ENCODE results near the gene GNA14.
"Not testable (repeated sequence)": the region's sequence is repeated elsewhere in the genome, so short reads cannot be mapped to it uniquely, and the experiment has no call there.

The GNA14 gene

DNA sequence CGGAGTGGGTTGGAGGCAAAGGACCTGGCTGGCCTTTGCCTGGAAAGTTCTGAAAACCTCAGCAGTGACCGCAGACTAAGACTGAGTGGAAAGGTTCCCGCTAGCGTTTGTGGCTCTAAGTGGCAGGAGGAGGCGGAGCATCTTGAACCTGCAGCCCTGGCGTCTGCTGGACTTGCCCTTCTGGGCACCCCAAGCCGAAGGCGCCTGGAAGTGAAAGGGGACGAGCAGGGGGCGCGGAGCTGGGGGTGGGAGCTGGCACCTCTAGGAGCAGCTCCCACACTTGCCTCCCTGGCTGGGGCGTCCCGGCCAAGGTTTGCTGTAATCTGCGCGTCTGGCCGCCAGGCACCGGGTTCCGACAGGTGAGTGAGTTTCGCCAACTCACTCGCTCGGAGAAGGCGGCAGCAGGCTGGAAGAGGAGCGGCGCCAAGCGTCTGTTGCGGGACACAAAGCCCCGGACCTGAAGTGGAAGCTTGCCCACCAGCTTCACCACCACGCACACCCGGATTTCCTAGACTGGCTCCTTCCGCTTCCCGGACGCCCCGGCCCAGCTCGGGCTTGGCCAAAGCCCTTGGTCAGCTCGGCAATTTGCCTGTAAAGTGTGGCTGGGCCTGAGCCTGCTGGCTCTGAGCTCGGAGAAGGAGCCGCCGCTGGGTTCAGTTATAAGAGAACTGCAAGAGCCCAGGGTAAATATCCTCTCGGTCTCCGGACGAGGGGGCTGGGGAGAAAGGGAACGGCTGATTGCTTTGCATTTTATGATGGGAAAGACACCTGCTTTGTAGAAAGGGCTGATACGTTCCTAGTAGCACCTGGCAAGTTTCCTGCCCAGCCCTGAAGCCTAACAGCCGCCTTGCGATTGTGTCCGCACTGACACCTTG, at the start of gene GNA14:
Gene GNA14, minus strand, starts transcription at position 89 of the 875 bp plus-strand sequence. CDS start 529 bp downstream, outside the sequence.
- no peak for DNase-seq

GRCh38 chr9:77697238-77697984, 49.3 kb upstream of the GNA14 start:
- DNase-seq, result no peak

- not testable (repeated sequence) for DNase-seq
Observed at GRCh38 chr9:77690723-77691122, 42.6 kb upstream of the GNA14 start.

DNA sequence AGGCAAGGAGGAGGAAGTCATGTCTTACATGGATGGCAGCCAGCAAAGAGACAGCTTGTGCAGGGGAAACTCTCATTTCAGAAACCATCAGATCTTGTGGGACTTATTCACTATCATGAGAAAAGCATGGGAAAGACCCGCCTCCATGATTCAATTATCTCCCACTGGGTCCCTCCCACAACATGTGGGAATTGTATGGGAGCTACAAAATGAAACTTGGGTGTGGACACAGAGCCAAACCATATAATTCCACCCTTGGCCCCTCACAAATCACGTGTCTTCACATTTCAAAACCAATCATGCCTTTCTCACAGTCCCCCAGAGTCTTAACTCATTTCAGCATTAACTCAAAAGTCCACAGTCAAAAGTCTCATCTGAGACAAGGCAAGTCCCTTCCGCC, 42.0 kb upstream of the GNA14 start:
- not testable (repeated sequence) for DNase-seq

GRCh38 chr9:77687737-77688136, 39.6 kb upstream of the GNA14 start:
- DNase-seq, result not testable (repeated sequence)

DNA sequence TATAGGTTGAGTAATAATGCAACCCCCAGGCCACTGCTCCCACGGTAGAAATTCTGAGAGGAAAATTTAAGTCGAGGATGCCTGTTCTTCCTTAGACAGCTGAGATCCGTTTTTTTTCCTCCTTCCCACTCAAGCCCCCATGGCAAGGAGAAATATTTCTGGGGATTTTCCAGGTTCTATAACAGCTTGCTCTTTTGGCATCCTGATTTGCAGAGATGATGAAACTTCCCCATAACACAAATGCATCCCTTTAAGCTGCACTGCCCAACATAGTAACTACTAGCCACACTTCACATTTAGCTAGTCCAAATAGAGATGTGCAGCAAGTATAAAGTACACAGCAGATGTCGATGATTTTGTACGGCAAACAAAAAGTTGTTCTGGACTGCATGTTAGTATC, 32.5 kb upstream of the GNA14 start:
- no peak for DNase-seq

GRCh38 chr9:77679661-77680368, 31.7 kb upstream of the GNA14 start:
- no peak for DNase-seq

GRCh38 chr9:77679088-77679487, 31.0 kb upstream of the GNA14 start:
- no peak for DNase-seq

GRCh38 chr9:77677957-77678535, 29.9 kb upstream of the GNA14 start:
- DNase-seq, result no peak

DNA sequence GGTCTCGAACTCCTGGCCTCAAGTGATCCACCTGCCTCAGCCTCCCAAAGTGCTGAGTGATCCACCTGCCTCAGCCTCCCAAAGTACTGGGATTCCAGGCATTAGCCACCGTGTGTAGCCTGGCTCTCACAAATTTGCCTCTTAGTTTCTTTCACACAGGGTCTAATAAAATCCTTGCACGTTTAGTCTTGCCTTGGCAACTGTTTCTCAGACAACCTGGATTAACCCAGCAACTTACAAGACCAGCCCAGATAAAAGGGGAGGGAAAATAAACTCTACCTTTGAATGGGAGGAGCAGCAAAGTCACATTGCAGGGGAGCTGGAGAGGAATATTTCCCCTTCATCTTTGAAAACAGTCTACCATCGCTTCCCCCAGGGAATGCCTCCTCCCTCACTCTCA, 29.3 kb upstream of the GNA14 start:
- DNase-seq, result no peak

GRCh38 chr9:77673941-77674791, 26.0 kb upstream of the GNA14 start:
- no peak for DNase-seq

- no peak for DNase-seq
Observed at GRCh38 chr9:77672183-77672582, 24.1 kb upstream of the GNA14 start.

GRCh38 chr9:77667151-77667550, 19.0 kb upstream of the GNA14 start:
- no peak for DNase-seq

DNA sequence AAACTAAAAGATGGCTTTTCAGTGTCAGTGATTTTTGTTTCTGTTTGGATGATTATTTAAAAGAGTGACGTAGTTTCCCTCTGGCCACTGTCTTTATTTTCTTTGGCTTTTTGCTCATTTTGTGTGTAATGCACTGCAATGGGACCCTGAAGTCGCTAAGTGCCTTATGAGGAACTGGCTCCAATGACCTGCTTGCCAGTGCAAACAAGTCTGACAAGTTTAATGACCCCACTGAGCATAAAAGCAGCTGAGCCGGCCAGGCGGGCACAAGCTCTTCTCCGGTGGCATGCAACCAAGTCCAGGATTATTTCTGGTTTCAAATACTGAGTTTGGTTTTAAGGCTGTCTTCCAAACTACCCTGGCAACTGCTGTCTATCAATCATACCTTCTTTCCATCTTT, 15.6 kb upstream of the GNA14 start:
- DNase-seq, result no peak

- DNase-seq, result no peak
Observed at GRCh38 chr9:77661566-77662085, 13.5 kb upstream of the GNA14 start.

- no peak for DNase-seq
Observed at GRCh38 chr9:77659926-77660325, 11.8 kb upstream of the GNA14 start.

GRCh38 chr9:77651203-77651602, 3.1 kb upstream of the GNA14 start:
- DNase-seq, result no peak

- DNase-seq, result no peak
Observed at GRCh38 chr9:77649109-77649812, 1.1 kb upstream of the GNA14 start.

DNA sequence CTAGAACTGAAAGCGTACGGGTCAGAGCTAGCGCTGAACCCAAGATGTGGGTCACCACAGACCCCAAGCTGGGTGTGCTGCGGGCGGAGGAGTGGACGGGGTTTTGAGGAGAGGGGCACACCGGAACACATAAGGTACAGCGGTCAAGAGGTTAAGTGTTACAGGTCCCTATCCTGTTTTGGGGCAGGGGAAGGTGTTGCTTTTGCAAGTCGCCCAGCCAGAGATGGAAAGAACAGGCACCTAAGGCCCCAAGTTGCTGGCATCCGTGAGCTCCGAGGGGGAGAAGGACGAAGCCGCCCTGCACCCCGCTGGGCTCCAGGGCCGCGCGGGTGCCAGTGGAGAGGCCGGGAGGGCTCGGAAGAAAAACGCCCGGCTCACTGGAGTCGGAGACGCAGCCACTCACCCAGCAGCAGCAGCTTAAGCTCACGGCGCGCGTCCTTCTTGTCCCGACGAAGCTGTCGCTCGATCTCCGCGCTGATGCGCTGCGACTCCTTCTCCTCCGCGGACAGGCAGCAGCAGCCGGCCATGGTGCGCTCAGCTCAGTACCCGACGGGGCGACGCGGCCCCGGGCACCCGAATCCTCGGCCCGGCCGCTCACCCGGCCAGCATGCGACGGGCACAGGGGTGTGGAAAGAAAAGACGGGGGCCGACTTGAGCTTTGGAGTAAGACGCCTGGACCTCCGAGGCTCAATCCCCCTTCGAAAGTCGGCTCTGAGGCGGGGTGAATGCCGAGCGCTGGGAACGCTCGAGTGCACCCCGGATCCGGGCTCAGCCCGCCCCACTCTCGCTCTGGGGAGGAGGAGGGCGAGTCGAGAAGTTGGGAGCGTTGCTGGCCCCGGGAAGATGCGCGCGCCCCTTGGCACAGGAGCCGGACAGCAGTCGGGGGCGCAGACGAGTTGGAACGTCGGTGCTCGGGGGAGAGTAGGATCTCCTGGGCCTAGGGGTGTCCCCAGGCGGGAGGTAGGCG, 572 bp downstream of the GNA14 start:
- no peak for DNase-seq

DNA sequence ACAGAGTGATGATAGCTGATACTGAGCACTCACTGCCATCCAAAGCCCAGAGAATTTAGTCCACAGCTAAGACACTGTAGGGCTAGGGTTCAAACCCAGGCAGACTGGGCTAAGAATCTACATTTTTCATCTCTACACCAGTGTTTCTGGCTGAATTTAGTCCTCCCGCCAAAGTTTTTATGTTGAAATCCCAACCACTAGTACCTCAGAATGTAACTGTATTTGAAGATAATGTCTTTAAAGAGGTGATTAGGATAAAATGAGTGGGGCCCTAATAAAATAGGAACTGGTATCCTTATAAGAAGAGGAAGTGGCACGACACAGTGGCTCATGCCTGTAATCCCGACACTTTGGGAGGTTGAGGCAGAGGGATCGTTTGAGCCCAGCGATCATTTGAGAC, 4.3 kb downstream of the GNA14 start:
- no peak for DNase-seq
